GM21529 (cell line): ENCODE data around the gene MTHFD1.

Experiments used
- ATAC-seq: cut with Tn5 transposase; IDR thresholded peaks from one replicate; pipeline ENCODE4 v1.9.1; 2021; ENCODE audit not compliant: unreplicated experiment

The MTHFD1 gene

GRCh38 chr14:64405295-64405694 is 17.1 kb downstream of the MTHFD1 start:
- ATAC-seq = no peak

DNA sequence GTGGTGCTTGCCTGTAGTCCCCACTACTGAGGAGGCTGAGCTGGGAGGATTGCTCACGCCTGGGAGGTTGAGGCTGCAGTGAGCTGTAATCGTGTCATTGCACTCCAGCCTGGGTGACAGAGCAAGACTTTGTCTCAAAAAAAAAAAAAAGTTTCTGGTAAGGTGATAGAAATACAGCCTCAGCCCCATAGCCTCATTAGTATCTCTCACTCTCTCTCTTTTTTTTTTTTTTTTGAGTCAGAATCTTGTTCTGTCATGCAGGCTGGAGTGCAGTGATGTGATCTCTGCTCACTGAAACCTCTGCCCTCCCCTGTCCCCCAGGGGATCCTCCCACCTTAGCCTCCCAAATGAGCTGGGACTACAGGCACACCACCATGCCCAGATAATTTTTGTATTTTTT is 19.2 kb downstream of the MTHFD1 start:
- peak; percentile 44 for ATAC-seq

GRCh38 chr14:64409126-64409920 is 21.2 kb downstream of the MTHFD1 start:
- peak; percentile 39 for ATAC-seq

DNA sequence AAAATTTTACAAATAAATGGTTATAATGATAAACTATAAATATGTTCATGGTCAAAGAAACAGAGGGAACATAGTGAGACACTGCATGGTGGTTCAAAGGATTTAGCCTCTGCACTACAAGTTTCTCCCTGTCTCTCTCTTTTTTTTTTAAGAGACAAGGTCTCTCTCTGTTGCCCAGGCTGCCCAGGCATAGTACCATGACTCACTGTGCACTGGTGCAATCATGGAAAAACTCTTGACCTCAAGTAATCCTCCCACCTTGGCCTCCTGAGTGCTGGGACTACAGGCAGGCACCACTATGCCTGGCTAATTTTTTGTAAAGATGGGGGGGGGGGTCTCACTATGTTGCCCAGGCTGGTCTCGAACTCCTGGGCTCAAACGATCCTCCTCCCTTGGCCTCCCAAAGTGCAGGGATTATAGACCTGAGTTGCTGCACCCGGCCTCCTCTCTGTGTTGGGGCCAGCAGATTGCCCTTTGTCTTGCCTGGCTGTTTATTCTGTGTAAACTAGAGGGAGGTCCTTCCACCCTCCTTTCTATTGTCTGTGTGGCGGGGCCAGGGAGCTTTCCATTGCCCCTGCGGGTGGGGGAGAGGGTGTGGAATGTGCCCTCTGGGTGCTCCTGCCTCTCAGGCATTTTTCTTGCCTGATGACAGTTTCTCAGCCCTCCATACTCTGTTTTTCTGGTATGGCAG is 22.1 kb downstream of the MTHFD1 start:
- ATAC-seq = no peak

- no peak for ATAC-seq
Measured at GRCh38 chr14:64411001-64411400, 22.8 kb downstream of the MTHFD1 start.

DNA sequence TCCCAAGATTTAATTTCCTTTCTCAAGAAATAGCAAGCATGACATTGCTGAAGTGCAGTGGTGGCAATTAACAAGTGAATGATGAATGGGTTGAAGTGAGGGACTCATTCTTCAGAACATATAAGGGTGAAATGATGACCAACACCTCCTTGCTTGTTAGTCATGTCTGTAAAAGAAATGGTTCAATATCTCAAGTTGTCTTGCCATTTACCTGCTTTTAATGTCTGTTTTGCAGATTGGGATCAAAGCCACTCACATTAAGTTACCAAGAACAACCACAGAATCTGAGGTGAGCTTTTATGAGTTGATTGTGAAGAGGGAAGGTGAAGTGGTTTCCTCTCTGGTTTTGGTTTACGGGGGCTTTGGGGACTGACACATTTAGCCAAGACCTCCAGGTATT is 24.1 kb downstream of the MTHFD1 start:
- no peak for ATAC-seq

DNA sequence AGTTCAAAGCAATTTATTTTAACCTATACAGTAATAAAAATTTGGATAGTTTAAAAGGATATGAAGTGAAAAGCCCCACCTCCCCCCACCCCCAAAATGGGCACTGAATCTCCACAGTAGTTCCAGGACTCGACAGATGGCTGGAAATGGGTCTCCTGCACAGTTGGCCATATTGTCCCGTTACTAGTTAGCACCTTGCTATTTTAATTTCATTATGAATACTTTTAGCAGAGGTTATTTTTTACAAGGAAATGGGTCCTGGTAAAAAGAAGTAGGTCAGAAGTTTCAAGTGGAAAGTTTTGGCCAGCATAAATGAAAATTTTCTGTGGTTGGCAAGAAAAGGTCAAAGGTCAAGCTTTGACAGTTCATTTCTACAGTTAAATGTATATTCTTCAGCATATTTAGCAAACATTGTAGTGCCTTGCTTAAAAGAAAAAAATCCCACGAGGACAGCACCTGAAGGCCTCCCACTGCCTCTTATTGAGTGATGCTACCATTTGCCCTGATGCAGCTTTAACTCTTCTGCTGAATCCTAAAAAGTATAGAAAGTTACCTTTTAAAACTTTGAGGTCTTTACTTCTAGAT is 28.3 kb downstream of the MTHFD1 start:
- ATAC-seq = no peak

GRCh38 chr14:64417055-64417770 is 29.1 kb downstream of the MTHFD1 start:
- ATAC-seq = no peak

- no peak for ATAC-seq
Measured at GRCh38 chr14:64417771-64418125, 29.6 kb downstream of the MTHFD1 start.

- no peak for ATAC-seq
Measured at GRCh38 chr14:64419003-64419402, 30.9 kb downstream of the MTHFD1 start.

- ATAC-seq = no peak
Measured at GRCh38 chr14:64421166-64421565, 33.0 kb downstream of the MTHFD1 start.

DNA sequence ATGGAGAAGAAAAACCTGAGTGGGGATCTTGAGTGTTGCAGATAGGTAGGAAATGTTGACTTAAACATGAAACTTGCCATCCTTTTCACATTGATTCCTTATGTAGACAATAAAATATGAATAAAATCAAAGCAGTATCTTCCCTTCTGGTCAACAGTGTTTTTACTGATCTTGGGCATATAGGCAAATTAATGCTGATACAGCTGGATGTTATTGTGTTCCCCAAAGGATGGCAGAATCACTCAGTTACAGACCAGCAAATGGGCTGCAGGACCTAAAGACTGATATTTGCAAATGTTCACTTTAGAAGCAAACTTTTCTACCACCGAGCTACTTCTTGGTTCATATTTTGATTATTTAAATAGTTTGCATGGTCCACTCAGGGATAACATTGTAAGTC is 33.9 kb downstream of the MTHFD1 start:
- no peak for ATAC-seq

DNA sequence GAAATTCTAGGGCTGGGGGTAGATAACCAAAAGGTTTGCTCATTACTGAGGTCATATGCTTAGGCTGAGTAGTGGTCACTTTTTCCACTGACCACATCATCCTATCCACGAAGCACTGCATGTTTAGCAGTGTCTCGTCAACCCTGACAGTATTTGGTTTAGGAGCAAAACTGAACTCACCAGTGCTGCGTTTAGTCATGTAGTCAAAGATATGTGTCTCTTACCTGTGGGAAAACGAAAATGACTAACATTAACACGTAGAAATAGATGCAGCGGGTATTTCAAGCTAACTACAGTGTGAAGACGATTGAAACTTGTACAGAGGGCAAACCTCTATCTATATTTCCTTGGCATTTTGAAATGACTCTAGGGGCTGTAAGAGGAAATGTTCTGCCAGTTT is 34.6 kb downstream of the MTHFD1 start:
- ATAC-seq = no peak

GRCh38 chr14:64423987-64424386 is 35.8 kb downstream of the MTHFD1 start:
- no peak for ATAC-seq

DNA sequence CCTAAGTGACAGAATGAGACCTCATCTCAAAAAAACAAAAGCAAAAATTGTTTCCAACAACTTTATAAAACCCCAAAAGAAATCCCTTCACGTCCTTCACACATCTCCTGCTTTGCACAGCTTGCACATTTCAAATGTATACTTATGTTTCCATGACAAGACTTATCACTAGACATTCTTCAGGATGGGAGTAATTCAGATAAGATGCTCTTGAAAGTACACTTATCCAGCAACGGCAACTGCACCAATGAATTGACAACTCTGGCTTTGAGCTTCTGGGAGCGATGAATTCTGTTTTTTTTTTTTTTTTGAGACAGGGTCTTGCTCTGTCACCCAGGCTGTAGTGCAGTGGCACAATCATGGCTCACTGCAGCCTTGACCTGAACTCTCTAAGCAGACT is 46.4 kb downstream of the MTHFD1 start:
- no peak for ATAC-seq

DNA sequence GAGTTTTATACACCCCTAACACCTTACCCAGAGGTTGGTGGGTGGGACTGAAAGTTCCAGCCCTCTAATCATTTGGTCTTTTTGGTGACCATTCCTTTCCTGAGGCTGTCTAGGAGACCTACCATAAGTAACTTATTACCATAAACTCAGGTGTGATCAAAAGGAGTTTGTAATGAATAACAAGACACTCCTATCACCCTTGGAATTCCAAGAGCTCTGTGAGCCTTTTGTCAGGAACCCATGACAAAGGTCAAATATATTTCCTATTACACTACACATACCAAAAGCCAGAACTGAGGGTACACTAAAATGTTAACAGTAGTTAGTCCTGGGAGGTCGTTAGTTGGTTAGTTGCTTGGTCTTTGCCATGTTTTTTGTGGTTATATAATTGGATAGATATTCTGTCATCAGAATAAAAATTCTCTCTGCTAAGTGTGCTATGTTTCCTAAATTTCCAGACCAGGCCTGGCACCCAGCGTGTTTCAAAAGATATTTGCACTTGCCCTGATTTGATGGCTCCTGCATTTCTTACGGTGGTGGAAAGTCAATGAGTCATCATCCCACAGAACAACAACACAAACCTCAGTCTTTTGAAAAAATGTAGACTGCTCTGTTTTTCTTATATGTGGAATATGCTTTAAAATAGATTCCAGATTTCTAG is 50.2 kb downstream of the MTHFD1 start:
- ATAC-seq = no peak

DNA sequence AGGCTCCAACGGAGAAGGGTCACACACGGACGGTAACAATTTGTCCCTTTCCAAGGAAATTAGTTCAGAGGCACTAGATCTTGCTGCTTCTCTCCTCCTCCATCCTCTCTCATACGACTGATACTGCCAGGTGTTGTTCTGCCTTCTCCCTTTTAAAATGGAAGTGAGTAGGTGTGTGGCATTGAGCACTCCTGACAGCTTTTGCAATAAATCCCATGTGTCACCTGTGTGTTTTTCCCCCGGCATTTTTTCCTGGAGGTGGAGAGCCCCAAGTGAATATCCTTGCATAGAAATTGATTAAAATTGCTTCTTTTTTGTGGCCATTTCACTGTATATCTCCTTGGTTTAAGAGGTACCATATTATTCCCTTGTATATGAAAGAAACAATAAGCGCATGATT is 51.0 kb downstream of the MTHFD1 start:
- ATAC-seq = no peak

- ATAC-seq = no peak
Measured at GRCh38 chr14:64440494-64440893, 52.3 kb downstream of the MTHFD1 start.

GRCh38 chr14:64442300-64442988 is 54.3 kb downstream of the MTHFD1 start:
- no peak for ATAC-seq

GRCh38 chr14:64444140-64444539 is 56.0 kb downstream of the MTHFD1 start:
- ATAC-seq = no peak
